Measurements from ENCODE around the gene P2RX7.

P2RX7 gene

DNA sequence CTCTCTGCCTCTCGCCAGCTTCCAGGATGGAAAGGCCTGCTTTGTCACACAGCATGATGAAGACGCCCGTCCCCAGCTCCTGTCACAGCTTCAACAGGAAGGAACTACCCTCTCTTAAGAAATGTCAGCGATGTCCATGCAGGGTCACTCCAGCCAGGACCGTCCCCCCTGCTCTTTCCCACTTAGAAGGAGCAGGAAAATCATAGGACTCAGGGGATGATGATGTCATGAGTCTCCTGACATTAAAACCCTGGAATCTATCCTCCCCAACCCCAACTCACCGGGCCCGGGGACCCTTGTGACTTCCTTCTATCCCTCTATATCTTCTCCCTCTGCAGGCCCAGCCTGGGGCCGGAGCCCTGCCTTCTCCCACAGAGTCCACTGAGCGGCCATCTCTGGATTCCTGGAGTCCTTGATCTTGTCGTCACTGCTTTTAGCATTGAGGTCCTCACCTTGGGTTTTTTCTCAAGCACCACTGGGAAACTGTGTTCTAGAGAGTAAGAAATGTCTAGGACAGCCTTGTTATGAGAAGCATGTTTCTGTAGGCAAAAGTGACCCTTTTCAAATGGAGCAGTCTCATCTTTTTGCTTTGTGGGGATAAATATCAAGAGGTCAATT is 42.8 kb upstream of the P2RX7 start:
- TF ChIP-seq, protein P1, sequence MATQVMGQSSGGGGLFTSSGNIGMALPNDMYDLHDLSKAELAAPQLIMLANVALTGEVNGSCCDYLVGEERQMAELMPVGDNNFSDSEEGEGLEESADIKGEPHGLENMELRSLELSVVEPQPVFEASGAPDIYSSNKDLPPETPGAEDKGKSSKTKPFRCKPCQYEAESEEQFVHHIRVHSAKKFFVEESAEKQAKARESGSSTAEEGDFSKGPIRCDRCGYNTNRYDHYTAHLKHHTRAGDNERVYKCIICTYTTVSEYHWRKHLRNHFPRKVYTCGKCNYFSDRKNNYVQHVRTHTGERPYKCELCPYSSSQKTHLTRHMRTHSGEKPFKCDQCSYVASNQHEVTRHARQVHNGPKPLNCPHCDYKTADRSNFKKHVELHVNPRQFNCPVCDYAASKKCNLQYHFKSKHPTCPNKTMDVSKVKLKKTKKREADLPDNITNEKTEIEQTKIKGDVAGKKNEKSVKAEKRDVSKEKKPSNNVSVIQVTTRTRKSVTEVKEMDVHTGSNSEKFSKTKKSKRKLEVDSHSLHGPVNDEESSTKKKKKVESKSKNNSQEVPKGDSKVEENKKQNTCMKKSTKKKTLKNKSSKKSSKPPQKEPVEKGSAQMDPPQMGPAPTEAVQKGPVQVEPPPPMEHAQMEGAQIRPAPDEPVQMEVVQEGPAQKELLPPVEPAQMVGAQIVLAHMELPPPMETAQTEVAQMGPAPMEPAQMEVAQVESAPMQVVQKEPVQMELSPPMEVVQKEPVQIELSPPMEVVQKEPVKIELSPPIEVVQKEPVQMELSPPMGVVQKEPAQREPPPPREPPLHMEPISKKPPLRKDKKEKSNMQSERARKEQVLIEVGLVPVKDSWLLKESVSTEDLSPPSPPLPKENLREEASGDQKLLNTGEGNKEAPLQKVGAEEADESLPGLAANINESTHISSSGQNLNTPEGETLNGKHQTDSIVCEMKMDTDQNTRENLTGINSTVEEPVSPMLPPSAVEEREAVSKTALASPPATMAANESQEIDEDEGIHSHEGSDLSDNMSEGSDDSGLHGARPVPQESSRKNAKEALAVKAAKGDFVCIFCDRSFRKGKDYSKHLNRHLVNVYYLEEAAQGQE (IDR thresholded peaks at IDR 0.05; ENCODE audit: insufficient read depth in 1 of 2, low read depth in 2 of 2, low read length in 2 of 2), result no peak
- TF ChIP-seq FOXP2 (optimal IDR thresholded peaks at IDR 0.05; ENCODE audit: borderline replicate concordance, extremely low read depth, extremely low read length, insufficient read depth) (no peak), POLR2AphosphoS5 (IDR thresholded peaks at IDR 0.05; ENCODE audit: low read depth, low read length) (no peak), TAF1 (IDR thresholded peaks at IDR 0.05; ENCODE audit: borderline replicate concordance, insufficient read depth, low read length) (no peak), SIN3A (IDR thresholded peaks at IDR 0.05; ENCODE audit: borderline replicate concordance, insufficient read depth, low read length) (no peak)

- TF ChIP-seq SIN3A (IDR thresholded peaks at IDR 0.05; ENCODE audit: borderline replicate concordance, insufficient read depth, low read length) (no peak), POLR2AphosphoS5 (IDR thresholded peaks at IDR 0.05; ENCODE audit: low read depth, low read length) (no peak), FOXP2 (optimal IDR thresholded peaks at IDR 0.05; ENCODE audit: borderline replicate concordance, extremely low read depth, extremely low read length, insufficient read depth) (no peak), TAF1 (IDR thresholded peaks at IDR 0.05; ENCODE audit: borderline replicate concordance, insufficient read depth, low read length) (no peak)
- TF ChIP-seq, protein P1 (IDR thresholded peaks at IDR 0.05; ENCODE audit: insufficient read depth in 1 of 2, low read depth in 2 of 2, low read length in 2 of 2), result no peak
These were observed 41.8 kb upstream of the P2RX7 start for GRCh38 chr12:121090586-121091514.

GRCh38 chr12:121092034-121092433 is 40.6 kb upstream of the P2RX7 start:
- TF ChIP-seq, protein P1 (IDR thresholded peaks at IDR 0.05; ENCODE audit: insufficient read depth in 1 of 2, low read depth in 2 of 2, low read length in 2 of 2), result no peak
- TF ChIP-seq SIN3A (IDR thresholded peaks at IDR 0.05; ENCODE audit: borderline replicate concordance, insufficient read depth, low read length), result no peak
- no peak for TF ChIP-seq TAF1 (IDR thresholded peaks at IDR 0.05; ENCODE audit: borderline replicate concordance, insufficient read depth, low read length)
- no peak for TF ChIP-seq POLR2AphosphoS5 (IDR thresholded peaks at IDR 0.05; ENCODE audit: low read depth, low read length)
- no peak for TF ChIP-seq FOXP2 (optimal IDR thresholded peaks at IDR 0.05; ENCODE audit: borderline replicate concordance, extremely low read depth, extremely low read length, insufficient read depth)

GRCh38 chr12:121093487-121093891 is 39.2 kb upstream of the P2RX7 start:
- TF ChIP-seq FOXP2 (optimal IDR thresholded peaks at IDR 0.05; ENCODE audit: borderline replicate concordance, extremely low read depth, extremely low read length, insufficient read depth) (no peak), POLR2AphosphoS5 (IDR thresholded peaks at IDR 0.05; ENCODE audit: low read depth, low read length) (no peak), SIN3A (IDR thresholded peaks at IDR 0.05; ENCODE audit: borderline replicate concordance, insufficient read depth, low read length) (no peak), TAF1 (IDR thresholded peaks at IDR 0.05; ENCODE audit: borderline replicate concordance, insufficient read depth, low read length) (no peak)
- TF ChIP-seq, protein P1 (IDR thresholded peaks at IDR 0.05; ENCODE audit: insufficient read depth in 1 of 2, low read depth in 2 of 2, low read length in 2 of 2), result no peak
